HG03521 (cell line): ENCODE measurements around the gene RBM23.
A peak's percentile ranks its signal among the peaks of the same experiment; 100 is the strongest.
"Not testable (repeated sequence)": the region's sequence is repeated elsewhere in the genome, so short reads cannot be mapped to it uniquely, and the experiment has no call there.

Experiments
- ATAC-seq: cut with Tn5 transposase; IDR thresholded peaks from one replicate; pipeline ENCODE4 v1.9.1; 2021; ENCODE audit warnings: mild to moderate bottlenecking, moderate library complexity; ENCODE audit not compliant: unreplicated experiment

The RBM23 gene

GRCh38 chr14:22866874-22867273, 52.1 kb downstream of the RBM23 start:
- ATAC-seq, result no peak

GRCh38 chr14:22865424-22866405, 53.2 kb downstream of the RBM23 start:
- no peak for ATAC-seq

GRCh38 chr14:22864979-22865378, 54.0 kb downstream of the RBM23 start:
- ATAC-seq, result no peak

GRCh38 chr14:22861651-22862050, 57.3 kb downstream of the RBM23 start:
- ATAC-seq, result no peak

- not testable (repeated sequence) for ATAC-seq
These were observed 58.6 kb downstream of the RBM23 start for GRCh38 chr14:22860377-22860776.

- no peak for ATAC-seq
These were observed 62.5 kb downstream of the RBM23 start for GRCh38 chr14:22856428-22856827.

- ATAC-seq, result no peak
These were observed 63.8 kb downstream of the RBM23 start for GRCh38 chr14:22854963-22855724.

GRCh38 chr14:22854296-22854695, 64.7 kb downstream of the RBM23 start:
- not testable (repeated sequence) for ATAC-seq

- ATAC-seq, result peak; percentile 72
These were observed 65.8 kb downstream of the RBM23 start for GRCh38 chr14:22852940-22853767.

GRCh38 chr14:22852599-22852939, 66.4 kb downstream of the RBM23 start:
- no peak for ATAC-seq

GRCh38 chr14:22852178-22852577, 66.8 kb downstream of the RBM23 start:
- not testable (repeated sequence) for ATAC-seq

- no peak for ATAC-seq
These were observed 67.8 kb downstream of the RBM23 start for GRCh38 chr14:22850944-22851764.

GRCh38 chr14:22849212-22849819, 69.6 kb downstream of the RBM23 start:
- no peak for ATAC-seq

- ATAC-seq, result no peak
These were observed 70.4 kb downstream of the RBM23 start for GRCh38 chr14:22848351-22849164.

GRCh38 chr14:22847661-22848341, 71.1 kb downstream of the RBM23 start:
- no peak for ATAC-seq

- no peak for ATAC-seq
These were observed 72.1 kb downstream of the RBM23 start for GRCh38 chr14:22846811-22847307.

- ATAC-seq, result no peak
These were observed 72.9 kb downstream of the RBM23 start for GRCh38 chr14:22845821-22846625.

GRCh38 chr14:22845103-22845394, 73.9 kb downstream of the RBM23 start:
- no peak for ATAC-seq
